ENCODE measurements around the gene NFX1. TPM values are rescaled to one million over a fixed set of nuclear protein-coding genes. Genes with fewer than 3 reads are reported as not detected.

The NFX1 gene
- polyA plus RNA-seq, 1 donor (not counting 4 experiments of a cell fraction or from before 2014, with no cell fraction given), result 28.1 TPM

DNA sequence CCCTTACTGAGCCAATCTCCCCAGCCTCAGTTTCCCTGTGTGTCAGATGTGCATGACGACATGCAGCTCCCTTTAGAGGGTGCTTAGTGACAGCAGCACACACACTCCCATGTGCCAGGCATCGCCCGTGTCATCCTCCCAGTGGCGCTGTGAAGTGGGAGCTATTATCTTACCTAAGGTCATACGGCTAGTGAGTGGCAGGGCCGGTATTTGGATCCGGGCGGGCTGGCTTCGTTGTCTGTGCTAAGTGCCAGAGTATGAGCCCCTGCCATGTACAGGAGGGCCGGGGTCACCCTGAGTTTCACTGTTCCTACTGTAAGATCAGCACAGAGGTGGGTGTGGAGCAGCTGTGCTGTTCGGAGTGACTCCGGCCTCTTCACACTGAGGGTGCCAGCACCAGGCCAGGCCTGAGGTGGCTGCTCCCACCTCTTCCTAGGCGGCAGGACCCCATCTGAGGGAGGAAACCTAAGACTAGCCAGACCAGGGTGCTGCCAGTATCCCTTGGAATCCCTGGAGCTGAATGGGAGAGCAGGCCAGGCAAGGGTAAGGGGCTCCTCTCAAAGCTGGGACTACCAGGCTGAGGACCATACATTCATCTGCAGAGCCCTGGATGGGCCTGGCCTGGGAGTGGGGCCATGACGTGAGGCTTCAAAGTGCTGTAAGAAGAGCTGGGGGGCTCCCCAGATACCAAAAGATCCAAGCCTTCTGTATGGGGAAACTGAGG, 89.5 kb downstream of the NFX1 start:
- TF ChIP-seq, protein P1, sequence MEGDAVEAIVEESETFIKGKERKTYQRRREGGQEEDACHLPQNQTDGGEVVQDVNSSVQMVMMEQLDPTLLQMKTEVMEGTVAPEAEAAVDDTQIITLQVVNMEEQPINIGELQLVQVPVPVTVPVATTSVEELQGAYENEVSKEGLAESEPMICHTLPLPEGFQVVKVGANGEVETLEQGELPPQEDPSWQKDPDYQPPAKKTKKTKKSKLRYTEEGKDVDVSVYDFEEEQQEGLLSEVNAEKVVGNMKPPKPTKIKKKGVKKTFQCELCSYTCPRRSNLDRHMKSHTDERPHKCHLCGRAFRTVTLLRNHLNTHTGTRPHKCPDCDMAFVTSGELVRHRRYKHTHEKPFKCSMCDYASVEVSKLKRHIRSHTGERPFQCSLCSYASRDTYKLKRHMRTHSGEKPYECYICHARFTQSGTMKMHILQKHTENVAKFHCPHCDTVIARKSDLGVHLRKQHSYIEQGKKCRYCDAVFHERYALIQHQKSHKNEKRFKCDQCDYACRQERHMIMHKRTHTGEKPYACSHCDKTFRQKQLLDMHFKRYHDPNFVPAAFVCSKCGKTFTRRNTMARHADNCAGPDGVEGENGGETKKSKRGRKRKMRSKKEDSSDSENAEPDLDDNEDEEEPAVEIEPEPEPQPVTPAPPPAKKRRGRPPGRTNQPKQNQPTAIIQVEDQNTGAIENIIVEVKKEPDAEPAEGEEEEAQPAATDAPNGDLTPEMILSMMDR (optimal IDR thresholded peaks at IDR 0.05 in 1 of 3, IDR thresholded peaks at IDR 0.05 in 1 of 3, conservative IDR thresholded peaks at IDR 0.05 in 1 of 3; ENCODE audit: extremely low read depth in 1 of 3, insufficient read depth in 2 of 3, low read length in 3 of 3), result no peak
- Histone ChIP-seq H2AFZ (ENCODE audit: control insufficient read depth, low read length) (no peak overlapping the region), H3K36me3 (ENCODE audit: control insufficient read depth in 2 of 2, extremely low read depth in 1 of 2, insufficient read depth in 2 of 2, low read length in 2 of 2) (no peaks in the 10 kb centered on the region), H3K4me1 (ENCODE audit: control insufficient read depth, extremely low read depth, insufficient read depth, low read length) (peaks cover 3% of the 10 kb centered on the region), H3K4me3 (ENCODE audit: control insufficient read depth in 2 of 3, extremely low read depth in 1 of 3, insufficient read depth in 2 of 3, low read depth in 1 of 3, low read length in 3 of 3) (no peak overlapping the region), H3K79me2 (ENCODE audit: control insufficient read depth, insufficient read depth, low read length) (no peaks in the 10 kb centered on the region), H3K4me2 (ENCODE audit: control insufficient read depth, extremely low read depth, insufficient read depth, low read depth, low read length) (no peak overlapping the region), H3K9ac (ENCODE audit: control insufficient read depth, extremely low read depth, insufficient read depth, low read length) (no peak overlapping the region), H4K20me1 (ENCODE audit: control insufficient read depth, extremely low read depth, insufficient read depth, low read length) (no peaks in the 10 kb centered on the region), H3K27me3 (ENCODE audit: control insufficient read depth, extremely low read depth, insufficient read depth, low read length) (no peaks in the 10 kb centered on the region), H3K27ac (ENCODE audit: control insufficient read depth, insufficient read depth, low read length) (no peak overlapping the region), H3K9me1 (ENCODE audit: control insufficient read depth, extremely low read depth, insufficient read depth, low read length) (no peaks in the 10 kb centered on the region), H3K9me3 (ENCODE audit: control insufficient read depth, low read depth, low read length) (no peaks in the 10 kb centered on the region)
- dilution Hi-C loops (cut with MboI; ENCODE audit: extremely low pct_ligation_motif_present, low sequenced_read_pairs), result no loop called here
- FAIRE-seq (no peak), DNase-seq (ENCODE audit: low read depth, low spot score) (no peak)

DNA sequence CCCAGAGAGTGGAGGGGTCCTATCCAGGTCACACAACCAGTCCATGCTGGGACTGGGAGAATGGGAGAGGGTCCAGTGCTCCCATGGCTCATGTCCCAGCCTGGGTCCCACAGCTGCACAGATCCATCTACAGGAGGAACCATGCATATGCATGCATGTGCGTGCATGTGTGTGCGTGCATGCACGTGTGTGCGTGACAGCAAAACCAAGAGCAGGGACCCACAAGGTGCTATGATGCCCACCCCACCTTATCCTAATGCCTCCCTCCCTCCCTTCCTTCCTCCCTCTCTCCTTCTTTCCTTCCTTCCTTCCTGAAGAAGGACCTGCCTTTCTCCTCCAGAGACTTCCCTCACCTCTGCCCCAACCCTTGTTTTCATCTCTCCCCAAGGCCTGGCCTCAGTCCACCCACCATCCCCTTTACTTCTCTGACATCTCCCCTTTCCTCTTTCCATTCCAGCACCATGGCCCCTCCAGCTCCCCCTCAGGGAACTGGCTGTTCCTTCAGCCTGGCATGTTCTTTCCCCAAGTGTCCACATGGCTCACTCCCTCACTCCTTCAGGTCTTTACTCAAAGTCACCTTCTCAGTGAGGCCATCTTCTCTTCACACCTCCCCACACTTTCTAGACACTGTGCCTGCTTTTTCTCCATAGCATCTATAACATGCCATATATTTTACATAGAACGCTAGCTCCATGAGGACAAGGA, 90.2 kb downstream of the NFX1 start:
- Histone ChIP-seq H3K4me2 (ENCODE audit: control insufficient read depth, extremely low read depth, insufficient read depth, low read depth, low read length) (no peak overlapping the region), H2AFZ (ENCODE audit: control insufficient read depth, low read length) (no peak overlapping the region), H3K79me2 (ENCODE audit: control insufficient read depth, insufficient read depth, low read length) (no peaks in the 10 kb centered on the region), H3K27ac (ENCODE audit: control insufficient read depth, insufficient read depth, low read length) (no peak overlapping the region), H3K36me3 (ENCODE audit: control insufficient read depth in 2 of 2, extremely low read depth in 1 of 2, insufficient read depth in 2 of 2, low read length in 2 of 2) (no peaks in the 10 kb centered on the region), H3K4me1 (ENCODE audit: control insufficient read depth, extremely low read depth, insufficient read depth, low read length) (no peaks in the 10 kb centered on the region), H4K20me1 (ENCODE audit: control insufficient read depth, extremely low read depth, insufficient read depth, low read length) (no peaks in the 10 kb centered on the region), H3K9ac (ENCODE audit: control insufficient read depth, extremely low read depth, insufficient read depth, low read length) (no peak overlapping the region), H3K27me3 (ENCODE audit: control insufficient read depth, extremely low read depth, insufficient read depth, low read length) (no peaks in the 10 kb centered on the region), H3K9me3 (ENCODE audit: control insufficient read depth, low read depth, low read length) (no peaks in the 10 kb centered on the region), H3K9me1 (ENCODE audit: control insufficient read depth, extremely low read depth, insufficient read depth, low read length) (no peaks in the 10 kb centered on the region), H3K4me3 (ENCODE audit: control insufficient read depth in 2 of 3, extremely low read depth in 1 of 3, insufficient read depth in 2 of 3, low read depth in 1 of 3, low read length in 3 of 3) (no peak overlapping the region)
- FAIRE-seq, result no peak
- dilution Hi-C loops (cut with MboI; ENCODE audit: extremely low pct_ligation_motif_present, low sequenced_read_pairs), result no loop called here
- no peak for TF ChIP-seq EZH2 (IDR thresholded peaks at IDR 0.05; ENCODE audit: low read length)
- TF ChIP-seq, protein P1 (optimal IDR thresholded peaks at IDR 0.05 in 1 of 3, IDR thresholded peaks at IDR 0.05 in 1 of 3, conservative IDR thresholded peaks at IDR 0.05 in 1 of 3; ENCODE audit: extremely low read depth in 1 of 3, insufficient read depth in 2 of 3, low read length in 3 of 3), result no peak
- no peak for DNase-seq (ENCODE audit: low read depth, low spot score)

Data from keratinocyte (primary cell).